Measurements from ENCODE around the gene JAKMIP1. TPM values are rescaled to one million over a fixed set of nuclear protein-coding genes. Genes with fewer than 3 reads are reported as not detected.

Gene JAKMIP1
- polyA plus RNA-seq, 1 experiment, result not detected

DNA sequence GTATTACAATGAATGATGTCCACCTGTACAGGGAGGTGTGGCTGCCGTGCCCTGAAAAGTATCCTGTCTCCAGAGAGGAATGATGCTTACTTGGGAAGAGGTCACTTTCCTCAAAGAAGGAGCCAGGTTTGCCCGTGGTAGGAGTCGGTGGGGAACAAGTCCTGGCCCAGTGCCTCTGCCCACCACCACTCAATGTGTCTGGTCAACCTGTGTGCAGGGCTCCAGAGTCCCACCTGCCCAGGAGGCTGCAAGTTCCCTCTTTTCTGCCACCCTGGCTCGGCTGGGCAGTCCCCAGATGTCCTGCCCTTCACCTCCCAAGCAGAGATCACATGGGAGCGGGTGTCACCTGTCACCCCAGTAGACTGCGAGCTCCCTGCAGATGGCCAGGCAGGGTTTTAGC, 106.7 kb downstream of the JAKMIP1 start:
- ChIA-PET POLR2A (no interaction called here), CTCF (no interaction called here)
- DNase-seq (ENCODE audit: low read depth, low spot score), result no peak
- TF ChIP-seq, protein P1, sequence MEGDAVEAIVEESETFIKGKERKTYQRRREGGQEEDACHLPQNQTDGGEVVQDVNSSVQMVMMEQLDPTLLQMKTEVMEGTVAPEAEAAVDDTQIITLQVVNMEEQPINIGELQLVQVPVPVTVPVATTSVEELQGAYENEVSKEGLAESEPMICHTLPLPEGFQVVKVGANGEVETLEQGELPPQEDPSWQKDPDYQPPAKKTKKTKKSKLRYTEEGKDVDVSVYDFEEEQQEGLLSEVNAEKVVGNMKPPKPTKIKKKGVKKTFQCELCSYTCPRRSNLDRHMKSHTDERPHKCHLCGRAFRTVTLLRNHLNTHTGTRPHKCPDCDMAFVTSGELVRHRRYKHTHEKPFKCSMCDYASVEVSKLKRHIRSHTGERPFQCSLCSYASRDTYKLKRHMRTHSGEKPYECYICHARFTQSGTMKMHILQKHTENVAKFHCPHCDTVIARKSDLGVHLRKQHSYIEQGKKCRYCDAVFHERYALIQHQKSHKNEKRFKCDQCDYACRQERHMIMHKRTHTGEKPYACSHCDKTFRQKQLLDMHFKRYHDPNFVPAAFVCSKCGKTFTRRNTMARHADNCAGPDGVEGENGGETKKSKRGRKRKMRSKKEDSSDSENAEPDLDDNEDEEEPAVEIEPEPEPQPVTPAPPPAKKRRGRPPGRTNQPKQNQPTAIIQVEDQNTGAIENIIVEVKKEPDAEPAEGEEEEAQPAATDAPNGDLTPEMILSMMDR (IDR thresholded peaks at IDR 0.05; ENCODE audit: low read depth, low read length), result no peak
- Histone ChIP-seq H3K27ac (ENCODE audit: low read depth, low read length) (no peak overlapping the region), H3K4me3 (ENCODE audit: low read depth, low read length) (no peak overlapping the region), H3K9me3 (ENCODE audit: control insufficient read depth, insufficient read depth, low read length) (no peaks in the 10 kb centered on the region; the same call in 1 of the 2 replicates), H3K27me3 (ENCODE audit: control insufficient read depth, insufficient read depth, low read length) (peaks cover 5% of the 10 kb centered on the region)

DNA sequence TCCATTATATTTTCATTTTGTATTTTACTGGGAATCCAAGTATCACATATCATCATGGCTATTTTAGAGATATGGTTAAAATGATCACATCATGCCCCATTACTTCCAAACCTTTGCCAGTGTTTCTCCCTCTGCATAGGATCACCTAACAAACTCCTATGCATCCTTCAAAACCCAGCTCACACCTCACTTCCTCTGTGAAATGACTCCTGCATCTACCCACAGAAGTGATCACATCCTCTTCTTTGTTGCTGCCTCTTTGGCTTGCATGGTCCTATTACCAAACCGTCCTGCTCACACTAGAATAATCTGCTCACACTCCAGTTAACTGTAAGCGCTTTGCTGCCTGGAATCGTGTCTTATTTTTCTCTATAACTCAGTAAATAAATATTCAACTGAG, 107.4 kb downstream of the JAKMIP1 start:
- TF ChIP-seq, protein P1 (IDR thresholded peaks at IDR 0.05; ENCODE audit: low read depth, low read length), result no peak
- Histone ChIP-seq H3K27me3 (ENCODE audit: control insufficient read depth, insufficient read depth, low read length) (peaks cover 5% of the 10 kb centered on the region), H3K4me3 (ENCODE audit: low read depth, low read length) (no peak overlapping the region), H3K27ac (ENCODE audit: low read depth, low read length) (no peak overlapping the region), H3K9me3 (ENCODE audit: control insufficient read depth, insufficient read depth, low read length) (no peaks in the 10 kb centered on the region; the same call in 1 of the 2 replicates)
- DNase-seq (ENCODE audit: low read depth, low spot score), result no peak
- ChIA-PET CTCF (no interaction called here), POLR2A (no interaction called here)

DNA sequence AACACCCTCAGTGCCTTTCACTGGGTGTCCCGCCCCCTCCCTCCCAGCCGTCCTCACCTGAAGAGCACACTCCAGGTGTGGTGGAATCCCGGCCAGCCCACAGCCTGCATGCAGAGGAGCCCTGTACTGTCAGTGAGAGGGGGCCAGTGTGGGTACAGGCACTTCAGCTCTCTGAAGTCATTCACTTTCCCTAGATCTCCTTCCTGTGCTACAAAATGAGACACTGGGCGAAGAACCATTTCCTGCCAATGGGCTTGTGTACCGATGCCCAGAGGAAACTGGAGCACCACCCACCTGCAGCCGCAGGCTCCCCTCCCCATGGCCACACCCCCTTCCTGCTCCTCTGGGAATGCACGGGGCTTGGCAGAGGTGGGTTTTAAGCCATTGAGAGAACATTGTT, 108.2 kb downstream of the JAKMIP1 start:
- no peak for DNase-seq (ENCODE audit: low read depth, low spot score)
- TF ChIP-seq, protein P1 (IDR thresholded peaks at IDR 0.05; ENCODE audit: low read depth, low read length), result no peak
- ChIA-PET CTCF (no interaction called here), POLR2A (no interaction called here)
- Histone ChIP-seq H3K4me3 (ENCODE audit: low read depth, low read length) (no peak overlapping the region), H3K27ac (ENCODE audit: low read depth, low read length) (no peak overlapping the region), H3K27me3 (ENCODE audit: control insufficient read depth, insufficient read depth, low read length) (peaks cover 2% of the 10 kb centered on the region), H3K9me3 (ENCODE audit: control insufficient read depth, insufficient read depth, low read length) (no peaks in the 10 kb centered on the region; the same call in 1 of the 2 replicates)

DNA sequence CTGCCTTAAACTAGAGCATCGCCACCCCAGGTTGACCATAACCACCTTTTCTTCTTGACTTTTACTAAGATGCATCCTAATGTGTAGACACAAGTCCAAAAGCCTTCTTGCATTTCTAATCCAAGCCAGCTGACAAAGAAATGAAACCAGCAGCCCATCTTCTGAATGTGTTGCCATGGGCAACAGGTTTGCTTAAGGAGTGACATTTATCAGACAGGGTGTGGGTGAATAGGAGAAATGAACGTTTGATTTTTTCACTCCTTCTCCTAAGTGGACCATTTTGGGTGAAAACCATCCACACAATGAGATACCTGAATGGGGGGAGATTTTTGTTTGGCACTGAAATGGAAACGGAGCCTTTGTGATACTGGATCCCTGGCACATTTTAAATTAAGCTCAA, 109.4 kb downstream of the JAKMIP1 start:
- TF ChIP-seq, protein P1 (IDR thresholded peaks at IDR 0.05; ENCODE audit: low read depth, low read length), result no peak
- no peak overlapping the region for H3K27ac ChIP-seq (ENCODE audit: low read depth, low read length)
- CTCF ChIA-PET, result no interaction called here
- peaks cover 2% of the 10 kb centered on the region for H3K27me3 ChIP-seq (ENCODE audit: control insufficient read depth, insufficient read depth, low read length)
- POLR2A ChIA-PET, result no interaction called here
- DNase-seq (ENCODE audit: low read depth, low spot score), result no peak
- H3K9me3 ChIP-seq (ENCODE audit: control insufficient read depth, insufficient read depth, low read length), result no peaks in the 10 kb centered on the region; the same call in 1 of the 2 replicates
- H3K4me3 ChIP-seq (ENCODE audit: low read depth, low read length), result no peak overlapping the region

DNA sequence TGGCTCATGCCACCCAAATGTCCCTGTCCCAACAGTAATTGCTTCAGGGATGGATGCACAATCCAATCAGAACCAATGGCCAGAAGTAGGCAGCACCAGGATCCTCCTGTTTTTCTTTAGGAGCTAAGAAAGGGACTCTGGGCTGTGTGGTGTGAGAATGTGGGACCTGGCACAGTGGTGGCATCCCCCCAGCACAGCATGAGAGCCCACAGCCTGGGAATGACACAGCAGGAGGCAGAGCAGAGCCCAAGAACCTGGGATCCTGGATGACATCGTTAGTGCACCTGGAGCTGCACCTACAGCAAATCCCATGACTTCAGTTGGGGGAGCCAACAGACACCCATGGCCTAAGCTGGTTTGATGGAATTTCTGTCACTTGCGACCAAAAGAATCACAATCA, 111.4 kb downstream of the JAKMIP1 start:
- TF ChIP-seq, protein P1 (IDR thresholded peaks at IDR 0.05; ENCODE audit: low read depth, low read length), result no peak
- Histone ChIP-seq H3K4me3 (ENCODE audit: low read depth, low read length) (no peak overlapping the region), H3K9me3 (ENCODE audit: control insufficient read depth, insufficient read depth, low read length) (no peaks in the 10 kb centered on the region; the same call in 1 of the 2 replicates), H3K27ac (ENCODE audit: low read depth, low read length) (no peak overlapping the region), H3K27me3 (ENCODE audit: control insufficient read depth, insufficient read depth, low read length) (peaks cover 2% of the 10 kb centered on the region)
- ChIA-PET POLR2A (no interaction called here), CTCF (interaction anchor here (2.9 kb wide), 1 partner anchor 91 kb away, joined by 15 read pairs; no protein-coding TSS in a partner anchor)
- DNase-seq (ENCODE audit: low read depth, low spot score), result no peak

All from AG04450 (cell line).